H9 (cell line): ENCODE measurements around the gene ARL8A. TPM values are rescaled to one million over a fixed set of nuclear protein-coding genes. Genes with fewer than 3 reads are reported as not detected.
A peak's percentile ranks its signal among the peaks of the same experiment; 100 is the strongest.

Experiments used
- DNase-seq: peaks from one replicate; pipeline ENCODE4 v3.0.0-alpha.2; 2017
- H2AFZ ChIP-seq: one replicate; pipeline ENCODE4 v1.6.1; 2013; ENCODE audit warnings: mild to moderate bottlenecking, low read length, control low read depth, moderate library complexity
- H2AK5ac ChIP-seq: 2 replicates; pipeline ENCODE4 v1.6.1; 2013; ENCODE audit warnings: low read length, control low read depth, mixed read lengths; ENCODE audit not compliant: insufficient read length
- H2BK120ac ChIP-seq: one replicate; pipeline ENCODE4 v1.6.1; 2013; ENCODE audit warnings: low read depth, mild to moderate bottlenecking, low read length, control low read depth, inconsistent platforms; ENCODE audit not compliant: poor library complexity, severe bottlenecking
- H2BK12ac ChIP-seq: 2 replicates; pipeline ENCODE4 v1.6.1; 2013; ENCODE audit warnings: low read length, control low read depth, mixed read lengths, low read depth; ENCODE audit not compliant: insufficient read length
- H2BK15ac ChIP-seq: 2 replicates; pipeline ENCODE4 v1.6.1; 2013; ENCODE audit warnings: low read depth, low read length, control low read depth
- H2BK20ac ChIP-seq: one replicate; pipeline ENCODE4 v1.6.1; 2013; ENCODE audit warnings: low read depth, mild to moderate bottlenecking, low read length, control low read depth, inconsistent platforms; ENCODE audit not compliant: poor library complexity, severe bottlenecking
- H2BK5ac ChIP-seq: 2 replicates; pipeline ENCODE4 v1.6.1; 2013; ENCODE audit warnings: low read length, control low read depth, mixed read lengths; ENCODE audit not compliant: insufficient read length
- H3K14ac ChIP-seq: 2 replicates; pipeline ENCODE4 v1.6.1; 2013; ENCODE audit warnings: low read length, control low read depth; ENCODE audit not compliant: insufficient read depth
- H3K18ac ChIP-seq: 2 replicates; pipeline ENCODE4 v1.6.1; 2013; ENCODE audit warnings: low read depth, mild to moderate bottlenecking, mixed read lengths, low read length, control low read depth; ENCODE audit not compliant: insufficient read length
- H3K23ac ChIP-seq: 2 replicates; pipeline ENCODE4 v1.6.1; 2013; ENCODE audit warnings: low read length, control low read depth, mixed read lengths, low read depth; ENCODE audit not compliant: insufficient read length
- H3K23me2 ChIP-seq: 2 replicates; pipeline ENCODE4 v1.6.1; 2013; ENCODE audit warnings: low read depth, mild to moderate bottlenecking, mixed read lengths, low read length, control low read depth; ENCODE audit not compliant: insufficient read length, poor library complexity, severe bottlenecking
- H3K27ac ChIP-seq: 2 replicates; pipeline ENCODE4 v1.5.1; 2013; ENCODE audit warnings: low read length, control low read depth, mixed read lengths, low read depth; ENCODE audit not compliant: insufficient read length
- H3K27me3 ChIP-seq: 2 replicates; pipeline ENCODE4 v1.6.1; 2013; ENCODE audit warnings: low read length, control low read depth, inconsistent platforms; ENCODE audit not compliant: insufficient read depth
- H3K4ac ChIP-seq: 2 replicates; pipeline ENCODE4 v1.6.1; 2013; ENCODE audit warnings: low read depth, mild to moderate bottlenecking, control low read depth, inconsistent platforms, low read length, moderate library complexity
- H3K4me1 ChIP-seq: 2 replicates; pipeline ENCODE4 v1.6.1; 2013; ENCODE audit warnings: low read length, control low read depth, inconsistent platforms; ENCODE audit not compliant: insufficient read depth
- H3K4me2 ChIP-seq: 2 replicates; pipeline ENCODE4 v1.6.1; 2013; ENCODE audit warnings: low read length, control low read depth, mixed read lengths; ENCODE audit not compliant: insufficient read length, insufficient read depth
- H3K56ac ChIP-seq: 2 replicates; pipeline ENCODE4 v1.6.1; 2013; ENCODE audit warnings: low read depth, mild to moderate bottlenecking, mixed read lengths, low read length, control low read depth; ENCODE audit not compliant: insufficient read length
- H3K79me1 ChIP-seq: 2 replicates; pipeline ENCODE4 v1.6.1; 2013; ENCODE audit warnings: low read depth, mild to moderate bottlenecking, moderate library complexity, low read length, control low read depth, inconsistent platforms; ENCODE audit not compliant: insufficient read depth, poor library complexity, severe bottlenecking
- H3K79me2 ChIP-seq: 2 replicates; pipeline ENCODE4 v1.6.1; 2013; ENCODE audit warnings: low read length, control low read depth, inconsistent platforms; ENCODE audit not compliant: insufficient read depth
- H3K9ac ChIP-seq: 2 replicates; pipeline ENCODE4 v1.6.1; 2013; ENCODE audit warnings: low read length, control low read depth, mixed read lengths; ENCODE audit not compliant: insufficient read length; ENCODE audit errors: extremely low read depth
- H3K9me3 ChIP-seq: one replicate; pipeline ENCODE4 v1.6.1; 2013; ENCODE audit warnings: low read depth, low read length, inconsistent platforms; ENCODE audit not compliant: control insufficient read depth
- H3T11ph ChIP-seq: one replicate; pipeline ENCODE4 v1.6.1; 2013; ENCODE audit warnings: mild to moderate bottlenecking, low read length, control low read depth, inconsistent platforms
- H4K20me1 ChIP-seq: one replicate; pipeline ENCODE4 v1.6.1; 2013; ENCODE audit not compliant: control insufficient read depth, insufficient read length, insufficient read depth
- H4K5ac ChIP-seq: 2 replicates; pipeline ENCODE4 v1.6.1; 2013; ENCODE audit warnings: low read depth, mild to moderate bottlenecking, mixed read lengths, low read length, control low read depth; ENCODE audit not compliant: insufficient read length
- H4K8ac ChIP-seq: replicated peaks from 2 replicates; pipeline ENCODE4 v1.6.1; 2013; ENCODE audit warnings: low read length, control low read depth, mixed read lengths, low read depth; ENCODE audit not compliant: insufficient read length
- H4K91ac ChIP-seq: 2 replicates; pipeline ENCODE4 v1.6.1; 2013; ENCODE audit warnings: low read depth, mild to moderate bottlenecking, moderate library complexity, mixed read lengths, low read length, control low read depth; ENCODE audit not compliant: insufficient read length
- H3K27ac Mint-ChIP-seq, 3 experiments: 2 replicates in 2 of 3; 3 replicates in 1 of 3; pipeline ENCODE4 v1.8.0; 2020 to 2021; ENCODE audit warnings: mixed read lengths in 3 of 3, mild to moderate bottlenecking in 1 of 3, moderate library complexity in 1 of 3
- H3K27me3 Mint-ChIP-seq: 2 replicates; pipeline ENCODE4 v1.8.0; 2021; ENCODE audit warnings: low read depth, mild to moderate bottlenecking, moderate library complexity, mixed read lengths
- H3K36me3 Mint-ChIP-seq, 3 experiments: 2 replicates in 2 of 3; 3 replicates in 1 of 3; pipeline ENCODE4 v1.8.0; 2020 to 2021; ENCODE audit warnings: low read depth in 3 of 3, mixed read lengths in 3 of 3; ENCODE audit not compliant: insufficient read depth in 1 of 3
- H3K4me1 Mint-ChIP-seq, 2 experiments: 2 replicates each; pipeline ENCODE4 v1.8.0; 2020; ENCODE audit warnings: mixed read lengths in 2 of 2
- H3K4me3 Mint-ChIP-seq, 2 experiments: 2 replicates in 1 of 2; 3 replicates in 1 of 2; pipeline ENCODE4 v1.8.0; 2020 to 2021; ENCODE audit warnings: mild to moderate bottlenecking in 2 of 2, mixed read lengths in 2 of 2, moderate library complexity in 1 of 2
- H3K9me3 Mint-ChIP-seq, 2 experiments: 2 replicates in 1 of 2; 3 replicates in 1 of 2; pipeline ENCODE4 v1.8.0; 2020; ENCODE audit warnings: mild to moderate bottlenecking in 2 of 2, mixed read lengths in 2 of 2, moderate library complexity in 1 of 2
- CTCF ChIP-seq: fragments of 200-600 bp; sonication (generic); conservative IDR thresholded peaks from 3 replicates; pipeline ENCODE4 v1.8.0; 2021; ENCODE audit warnings: antibody characterized with exemption, mild to moderate bottlenecking
- WGBS: extraction: QIAGEN DNeasy Blood & Tissue Kit; methylation state at CpG from one replicate; pipeline ENCODE4 v1.1.7; 2013; ENCODE audit warnings: missing lambda C conversion rate, low lambda C conversion rate, mixed read lengths; ENCODE audit not compliant: insufficient read length; ENCODE audit errors: extremely low coverage; 5-methylcytosine and 5-hydroxymethylcytosine counted together
- total RNA-seq: library from RNA; stranded (reverse); gene quantifications from 2 replicates; pipeline ENCODE4 v1.2.1, GENCODE V29; 2021

ARL8A gene
- total RNA-seq, 1 experiment from 2014 or later, result 67.2 TPM

- Histone ChIP-seq H3K27me3 (no peaks in the 10 kb centered on the region), H2BK5ac (no peak overlapping the region), H3K14ac (no peak overlapping the region; the same call in 1 of the 2 replicates), H3K9ac (no peak overlapping the region), H3K4me1 (peaks cover 3% of the 10 kb centered on the region; the same call in 1 of the 2 replicates), H3K79me1 (no peaks in the 10 kb centered on the region), H3K27ac (no peak overlapping the region), H3K9me3 (no peaks in the 10 kb centered on the region), H4K8ac (no peak overlapping the region), H4K20me1 (no peaks in the 10 kb centered on the region), H2BK12ac (no peak overlapping the region), H3K23ac (no peak overlapping the region), H2BK15ac (no peak overlapping the region), H3K4me2 (no peak overlapping the region), H3K18ac (no peak overlapping the region), H3K4ac (no peak overlapping the region), H3K79me2 (no peaks in the 10 kb centered on the region), H3T11ph (no peak overlapping the region), H2BK20ac (no peak overlapping the region), H2AFZ (no peak overlapping the region), H2BK120ac (no peak overlapping the region), H4K5ac (no peak overlapping the region), H4K91ac (no peak overlapping the region), H2AK5ac (no peak overlapping the region), H3K56ac (no peak overlapping the region), H3K23me2 (no peaks in the 10 kb centered on the region)
- Mint-ChIP-seq H3K4me1 (peaks cover 12 to 18% of the 10 kb centered on the region in 2 experiments), H3K9me3 (no peaks in the 10 kb centered on the region; a peak in 1 of 5 replicates), H3K4me3 (no peak overlapping the region), H3K36me3 (no peaks in the 10 kb centered on the region), H3K27ac (peak overlapping the region in 2 of 3 experiments; percentile 20 to 75; a peak in 2 of 7 replicates), H3K27me3 (peaks cover 8% of the 10 kb centered on the region)
- no peak for TF ChIP-seq CTCF
- DNase-seq, result no peak
- WGBS, result no CpG with 5 or more reads among the region's 8 CpGs
Measured at GRCh38 chr1:202182040-202182877, 37.7 kb upstream of the ARL8A start.
